Left ventricle myocardium superior (tissue), 1 donor: Measurements from ENCODE around the gene NLRP14. TPM values are rescaled to one million over a fixed set of nuclear protein-coding genes. Genes with fewer than 3 reads are reported as not detected.
A peak's percentile ranks its signal among the peaks of the same experiment; 100 is the strongest.

Source experiments
- ATAC-seq: fragments of 200-7000 bp; cut with Tn5 transposase; one replicate; pipeline ENCODE4 v1.9.1; 2020; ENCODE audit warnings: mild to moderate bottlenecking, moderate library complexity
- DNase-seq: peaks from one replicate; pipeline ENCODE4 v3.0.0-alpha.2; 2020
- intact Hi-C: fragments of 100-400 bp; cut with micrococcal nuclease; formaldehyde crosslinking; loops from one replicate; pipeline ENCODE4 v1.11.0; 2022
- long read RNA-seq: library from polyadenylated mRNA; unstranded; transcript quantifications from one replicate; pipeline ENCODE4 v2.0.0, GENCODE V29; 2021
- total RNA-seq: library from RNA; stranded (reverse); fragmentation: NEBNext Ultra II Directional; extraction: Animal tissue kit (Norgen Biotek cat#: 25700); gene quantifications from one replicate; pipeline ENCODE4 v1.2.1, GENCODE V29; 2021
- donor health status: DM: no; HTN: yes; CAD: no; lungs with severe emphysema.

NLRP14 gene
- not detected for total RNA-seq
- long read RNA-seq, result 0 reads

- peak; percentile 100 for ATAC-seq
- DNase-seq, result peak; percentile 92
- intact Hi-C loops, result no loop called here
Observed at GRCh38 chr11:7020183-7020917, at the start of gene NLRP14, which contains the start of gene ZNF214. NLRP14 (plus strand) TSS chr11:7020479; CDS start chr11:7038587, 18,108 bp downstream. ZNF214 (minus strand) TSS chr11:7020346; CDS start chr11:7002835, 17,511 bp downstream.

GRCh38 chr11:6979365-6979764, 40.9 kb upstream of the NLRP14 start:
- no peak for DNase-seq
- intact Hi-C loops, result no loop called here
- no peak for ATAC-seq

- intact Hi-C loops, result no loop called here
- ATAC-seq (no peak), DNase-seq (no peak)
Observed at GRCh38 chr11:6986487-6986886, 33.8 kb upstream of the NLRP14 start.

- no peak for DNase-seq
- no peak for ATAC-seq
- intact Hi-C loops, result no loop called here
Observed at GRCh38 chr11:6988506-6988905, 31.8 kb upstream of the NLRP14 start.

GRCh38 chr11:6991227-6991626, 29.1 kb upstream of the NLRP14 start:
- intact Hi-C loops, result no loop called here
- DNase-seq, result no peak
- ATAC-seq, result no peak

- intact Hi-C loops, result no loop called here
- ATAC-seq, result no peak
- DNase-seq, result no peak
Observed at GRCh38 chr11:6992026-6992425, 28.3 kb upstream of the NLRP14 start.

- ATAC-seq, result no peak
- no peak for DNase-seq
- intact Hi-C loops, result no loop called here
Observed at GRCh38 chr11:6992457-6993417, 27.5 kb upstream of the NLRP14 start.

- intact Hi-C loops, result no loop called here
- no peak for DNase-seq
- no peak for ATAC-seq
Observed at GRCh38 chr11:6995703-6996102, 24.6 kb upstream of the NLRP14 start.

- intact Hi-C loops, result no loop called here
- DNase-seq (no peak), ATAC-seq (no peak)
Observed at GRCh38 chr11:7004482-7004881, 15.8 kb upstream of the NLRP14 start.

- DNase-seq (no peak), ATAC-seq (no peak)
- intact Hi-C loops, result no loop called here
Observed at GRCh38 chr11:7014118-7014517, 6.2 kb upstream of the NLRP14 start.

- intact Hi-C loops, result no loop called here
- ATAC-seq (no peak), DNase-seq (no peak)
Observed at GRCh38 chr11:7016011-7016410, 4.3 kb upstream of the NLRP14 start.

- intact Hi-C loops, result no loop called here
- ATAC-seq, result peak; percentile 51
- peak; percentile 41 for DNase-seq
Observed at GRCh38 chr11:7019500-7020182, 638 bp upstream of the NLRP14 start.

- DNase-seq, result no peak
- no peak for ATAC-seq
- intact Hi-C loops, result no loop called here
Observed at GRCh38 chr11:7021318-7021717, 1.0 kb downstream of the NLRP14 start.

- ATAC-seq (no peak), DNase-seq (no peak)
- intact Hi-C loops, result no loop called here
Observed at GRCh38 chr11:7028141-7028540, 7.9 kb downstream of the NLRP14 start.

- no peak for ATAC-seq
- DNase-seq, result no peak
- intact Hi-C loops, result no loop called here
Observed at GRCh38 chr11:7030836-7031235, 10.6 kb downstream of the NLRP14 start.

- intact Hi-C loops, result no loop called here
- ATAC-seq, result no peak
- DNase-seq, result no peak
Observed at GRCh38 chr11:7031471-7031871, 11.2 kb downstream of the NLRP14 start.

- no peak for DNase-seq
- intact Hi-C loops, result no loop called here
- no peak for ATAC-seq
Observed at GRCh38 chr11:7032692-7033091, 12.4 kb downstream of the NLRP14 start.

GRCh38 chr11:7034019-7034418, 13.7 kb downstream of the NLRP14 start:
- intact Hi-C loops, result no loop called here
- no peak for ATAC-seq
- no peak for DNase-seq

- intact Hi-C loops, result no loop called here
- no peak for DNase-seq
- no peak for ATAC-seq
Observed at GRCh38 chr11:7046474-7047175, 26.3 kb downstream of the NLRP14 start.
